GM23338 (cell line): ENCODE results near the gene ZC2HC1B. TPM values are rescaled to one million over a fixed set of nuclear protein-coding genes. Genes with fewer than 3 reads are reported as not detected.

Experiments
- ATAC-seq: fragments of 200-7000 bp; cut with Tn5 transposase; 3 replicates; pipeline ENCODE4 v1.9.1; 2020
- DNase-seq: peaks from one replicate; pipeline ENCODE4 v3.0.0-alpha.2; 2015; ENCODE audit warnings: low spot score
- H2AFZ ChIP-seq: fragments of 200-600 bp; sonication (generic); 2 replicates; pipeline ENCODE4 v1.8.0; 2016; ENCODE audit warnings: antibody characterized with exemption, mild to moderate bottlenecking, moderate library complexity
- H3F3A ChIP-seq: fragments of 200-600 bp; sonication (generic); replicated peaks from 2 replicates; pipeline ENCODE4 v1.8.0; 2017; ENCODE audit warnings: antibody characterized with exemption, mixed run types, low read depth
- H3K27ac ChIP-seq: fragments of 200-600 bp; sonication (generic); 2 replicates; pipeline ENCODE4 v1.6.1; 2016; ENCODE audit warnings: low read depth
- H3K27me3 ChIP-seq: fragments of 200-600 bp; sonication (generic); 2 replicates; pipeline ENCODE4 v1.8.0; 2016; ENCODE audit warnings: mild to moderate bottlenecking, mixed run types, moderate library complexity; ENCODE audit not compliant: insufficient read depth
- H3K36me3 ChIP-seq: fragments of 200-600 bp; sonication (generic); 2 replicates; pipeline ENCODE4 v1.8.0; 2016; ENCODE audit warnings: mild to moderate bottlenecking; ENCODE audit not compliant: insufficient read depth
- H3K4me1 ChIP-seq: fragments of 200-600 bp; sonication (generic); 2 replicates; pipeline ENCODE4 v1.8.0; 2016; ENCODE audit warnings: mild to moderate bottlenecking, moderate library complexity; ENCODE audit not compliant: insufficient read depth
- H3K4me2 ChIP-seq: fragments of 200-600 bp; sonication (generic); 2 replicates; pipeline ENCODE4 v1.7.1; 2017; ENCODE audit warnings: mixed run types
- H3K4me3 ChIP-seq: fragments of 200-600 bp; sonication (generic); 2 replicates; pipeline ENCODE4 v1.6.1; 2016; ENCODE audit warnings: mixed run types
- H3K79me2 ChIP-seq: fragments of 200-600 bp; sonication (generic); replicated peaks from 2 replicates; pipeline ENCODE4 v1.8.0; 2017; ENCODE audit warnings: mild to moderate bottlenecking; ENCODE audit not compliant: insufficient read depth
- H3K9me2 ChIP-seq: fragments of 200-600 bp; sonication (generic); 2 replicates; pipeline ENCODE4 v1.8.0; 2017; ENCODE audit not compliant: insufficient read depth
- H4K20me1 ChIP-seq: fragments of 200-600 bp; sonication (generic); replicated peaks from 2 replicates; pipeline ENCODE4 v1.8.0; 2017; ENCODE audit warnings: mild to moderate bottlenecking; ENCODE audit not compliant: insufficient read depth
- H3K27ac Mint-ChIP-seq: 2 replicates; pipeline ENCODE4 v1.8.0; 2020; ENCODE audit warnings: inconsistent platforms, mild to moderate bottlenecking, moderate library complexity, mixed read lengths
- H3K27me3 Mint-ChIP-seq: 3 replicates; pipeline ENCODE4 v1.8.0; 2022; ENCODE audit warnings: low read depth, mild to moderate bottlenecking, moderate library complexity, mixed read lengths, inconsistent platforms; ENCODE audit not compliant: insufficient read depth, poor library complexity
- H3K36me3 Mint-ChIP-seq: 3 replicates; pipeline ENCODE4 v1.8.0; 2021; ENCODE audit warnings: low read depth, mild to moderate bottlenecking, inconsistent platforms, moderate library complexity, mixed read lengths
- H3K4me1 Mint-ChIP-seq: 3 replicates; pipeline ENCODE4 v1.8.0; 2020; ENCODE audit warnings: mild to moderate bottlenecking, inconsistent platforms, mixed read lengths
- H3K4me3 Mint-ChIP-seq: 3 replicates; pipeline ENCODE4 v1.8.0; 2021; ENCODE audit warnings: moderate library complexity, mild to moderate bottlenecking, inconsistent platforms, mixed read lengths
- H3K9me3 Mint-ChIP-seq: 3 replicates; pipeline ENCODE4 v1.8.0; 2020; ENCODE audit warnings: moderate library complexity, mild to moderate bottlenecking, inconsistent platforms, mixed read lengths
- CREB1 ChIP-seq: fragments of 250-450 bp; sonication (Bioruptor Pico); IDR thresholded peaks from 2 replicates; pipeline ENCODE4 v1.5.0; 2020; ENCODE audit warnings: low read depth, mild to moderate bottlenecking, moderate library complexity
- CTCF ChIP-seq, 2 experiments: fragments of 200-600 bp in 1 of 2; sonication (generic) in 1 of 2; conservative IDR thresholded peaks; 2 replicates each; pipeline versions ENCODE4 v1.5.1 to v1.6.1; 2016 to 2017; ENCODE audit warnings: antibody characterized with exemption in 2 of 2, low read depth in 2 of 2, mild to moderate bottlenecking in 2 of 2, moderate library complexity in 1 of 2
- EZH2 ChIP-seq: fragments of 200-600 bp; sonication (generic); IDR thresholded peaks from one replicate; pipeline ENCODE4 v1.8.0; 2017; ENCODE audit warnings: antibody characterized with exemption, mild to moderate bottlenecking, low read depth; ENCODE audit not compliant: unreplicated experiment
- EZH2phosphoT487 ChIP-seq: fragments of 200-600 bp; sonication (generic); IDR thresholded peaks from one replicate; pipeline ENCODE4 v1.8.1; 2018; ENCODE audit warnings: antibody characterized with exemption; ENCODE audit not compliant: unreplicated experiment
- REST ChIP-seq: IDR thresholded peaks from one replicate; pipeline ENCODE4 v1.6.1; 2018; ENCODE audit warnings: antibody characterized with exemption; ENCODE audit not compliant: unreplicated experiment
- STAT1 ChIP-seq: IDR thresholded peaks from one replicate; pipeline ENCODE4 v1.6.1; 2016; ENCODE audit warnings: antibody characterized with exemption; ENCODE audit not compliant: unreplicated experiment
- ZNF114 ChIP-seq: fragments of 250-450 bp; sonication (Bioruptor Pico); IDR thresholded peaks from 2 replicates; pipeline ENCODE4 v1.5.0; 2020; ENCODE audit warnings: mild to moderate bottlenecking, moderate library complexity
- ZNF331 ChIP-seq: fragments of 250-450 bp; sonication (Bioruptor Pico); IDR thresholded peaks from 2 replicates; pipeline ENCODE4 v1.5.0; 2020; ENCODE audit warnings: low read depth, mild to moderate bottlenecking, moderate library complexity
- polyA plus RNA-seq: library from polyadenylated mRNA; unstranded; fragments of >200 nt; fragmentation: Nextera tagmentation; extraction: Ambion mirVana; gene quantifications from 2 replicates; pipeline ENCODE4 v1.2.1, GENCODE V29; 2016
- total RNA-seq: library from RNA; depleted of rRNA; stranded (reverse); fragments of >200 nt; shearing (Covaris generic); gene quantifications from 2 replicates; pipeline ENCODE4 v1.2.3, GENCODE V29; 2014
- TF ChIP-seq, protein P1 (sequence below): IDR thresholded peaks from 2 replicates; pipeline ENCODE4 v1.6.1; 2016; ENCODE audit warnings: antibody characterized with exemption

Gene ZC2HC1B
- total and polyA plus RNA-seq, 2 experiments from 2014 or later = not detected

- Mint-ChIP-seq H3K4me3 (no peak overlapping the region), H3K27ac (no peak overlapping the region), H3K27me3 (no peaks in the 10 kb centered on the region), H3K4me1 (peaks cover 7% of the 10 kb centered on the region; the same call in 2 of the 3 replicates), H3K36me3 (no peaks in the 10 kb centered on the region), H3K9me3 (no peaks in the 10 kb centered on the region)
- Histone ChIP-seq H3K79me2 (no peaks in the 10 kb centered on the region), H3F3A (no peaks in the 10 kb centered on the region), H3K4me1 (peaks cover 6% of the 10 kb centered on the region; the same call in 1 of the 2 replicates), H3K9me2 (no peaks in the 10 kb centered on the region; the same call in 1 of the 2 replicates), H4K20me1 (no peaks in the 10 kb centered on the region), H3K27ac (no peak overlapping the region), H2AFZ (no peak overlapping the region), H3K36me3 (no peaks in the 10 kb centered on the region), H3K4me3 (no peak overlapping the region), H3K27me3 (no peaks in the 10 kb centered on the region), H3K4me2 (no peak overlapping the region)
- DNase-seq = no peak
- no peak for ATAC-seq
- TF ChIP-seq CTCF (conservative IDR thresholded peaks at IDR 0.05; ENCODE audit: low read depth in 2 of 2) (no peak), ZNF114 (CRISPR knock-in tag) (no peak), CREB1 (CRISPR knock-in tag) (no peak), REST (no peak), ZNF331 (no peak)
Measured at GRCh38 chr6:143894655-143895054, 30.4 kb downstream of the ZC2HC1B start.

DNA sequence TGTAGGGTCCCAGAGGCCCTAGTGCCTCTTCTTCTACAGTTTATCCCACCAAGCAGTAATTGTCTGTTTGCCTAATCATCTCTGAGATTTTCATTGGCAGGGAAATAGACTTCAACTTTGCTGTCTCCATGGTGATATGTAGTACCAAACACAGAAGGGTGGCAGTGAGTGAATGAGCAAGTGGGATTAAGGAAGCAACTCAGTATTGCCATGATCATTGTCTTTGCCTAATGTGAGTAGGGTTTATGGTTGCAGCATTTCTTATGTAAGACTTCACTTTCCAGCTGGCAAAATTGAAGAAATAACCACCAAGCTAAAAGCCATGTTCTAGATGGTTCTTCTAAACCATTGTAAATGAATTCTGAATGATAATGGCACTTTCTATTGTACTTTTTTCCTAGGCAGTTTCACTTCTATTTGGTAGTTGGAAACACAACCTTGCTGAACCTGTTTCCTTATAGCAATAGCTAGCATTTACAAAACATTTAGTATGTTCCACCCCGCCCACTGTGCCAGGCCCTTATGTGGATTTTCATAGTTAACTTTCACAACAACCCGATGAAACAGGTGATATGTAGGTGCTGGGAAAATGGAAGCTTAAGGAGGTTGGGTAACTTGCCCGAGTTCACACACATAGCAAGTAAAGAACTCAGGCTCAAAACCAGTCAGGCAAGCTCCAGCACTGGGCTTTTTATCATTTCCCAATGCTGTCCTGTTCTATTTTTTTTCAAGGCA, 32.0 kb downstream of the ZC2HC1B start:
- H3K36me3 ChIP-seq = no peaks in the 10 kb centered on the region
- no peaks in the 10 kb centered on the region for H3F3A ChIP-seq
- ATAC-seq (no peak), DNase-seq (no peak)
- H3K27ac Mint-ChIP-seq = no peak overlapping the region
- H3K4me1 ChIP-seq = peaks cover 6% of the 10 kb centered on the region; the same call in 1 of the 2 replicates
- H2AFZ ChIP-seq = peak overlapping the region; percentile 5; the same call in 1 of the 2 replicates
- no peak overlapping the region for H3K27ac ChIP-seq
- no peak overlapping the region for H3K4me3 Mint-ChIP-seq
- H3K9me3 Mint-ChIP-seq = no peaks in the 10 kb centered on the region
- H3K4me2 ChIP-seq = no peak overlapping the region
- H3K79me2 ChIP-seq = no peaks in the 10 kb centered on the region
- H4K20me1 ChIP-seq = no peaks in the 10 kb centered on the region
- peaks cover 7% of the 10 kb centered on the region; the same call in 2 of the 3 replicates for H3K4me1 Mint-ChIP-seq
- no peaks in the 10 kb centered on the region for H3K36me3 Mint-ChIP-seq
- no peaks in the 10 kb centered on the region; the same call in 1 of the 2 replicates for H3K9me2 ChIP-seq
- no peaks in the 10 kb centered on the region for H3K27me3 Mint-ChIP-seq
- H3K27me3 ChIP-seq = no peaks in the 10 kb centered on the region
- no peak overlapping the region for H3K4me3 ChIP-seq
- TF ChIP-seq, protein P1, sequence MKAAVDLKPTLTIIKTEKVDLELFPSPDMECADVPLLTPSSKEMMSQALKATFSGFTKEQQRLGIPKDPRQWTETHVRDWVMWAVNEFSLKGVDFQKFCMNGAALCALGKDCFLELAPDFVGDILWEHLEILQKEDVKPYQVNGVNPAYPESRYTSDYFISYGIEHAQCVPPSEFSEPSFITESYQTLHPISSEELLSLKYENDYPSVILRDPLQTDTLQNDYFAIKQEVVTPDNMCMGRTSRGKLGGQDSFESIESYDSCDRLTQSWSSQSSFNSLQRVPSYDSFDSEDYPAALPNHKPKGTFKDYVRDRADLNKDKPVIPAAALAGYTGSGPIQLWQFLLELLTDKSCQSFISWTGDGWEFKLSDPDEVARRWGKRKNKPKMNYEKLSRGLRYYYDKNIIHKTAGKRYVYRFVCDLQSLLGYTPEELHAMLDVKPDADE = no peak
- TF ChIP-seq CREB1 (CRISPR knock-in tag) (no peak), ZNF331 (no peak), EZH2phosphoT487 (no peak), EZH2 (no peak), CTCF (conservative IDR thresholded peaks at IDR 0.05; ENCODE audit: low read depth in 2 of 2) (no peak), STAT1 (no peak)
